Measurements from ENCODE around the gene DLX2.
A peak's percentile ranks its signal among the peaks of the same experiment; 100 is the strongest.

DLX2 gene

GRCh38 chr2:172083628-172084394, 18.9 kb downstream of the DLX2 start:
- Histone ChIP-seq H3K4me1 (ENCODE audit: control insufficient read depth, insufficient read depth, low read length) (peaks cover 12% of the 10 kb centered on the region), H3K9me3 (ENCODE audit: control insufficient read depth, insufficient read depth, low read length) (no peaks in the 10 kb centered on the region), H3K9ac (ENCODE audit: low read depth, low read length) (no peak overlapping the region), H3K4me3 (ENCODE audit: low read depth, low read length) (peak overlapping the region; percentile 71), H3K36me3 (ENCODE audit: control insufficient read depth, insufficient read depth, low read length) (no peaks in the 10 kb centered on the region), H3K27me3 (ENCODE audit: control insufficient read depth, insufficient read depth, low read length) (peaks cover 98% of the 10 kb centered on the region)

GRCh38 chr2:172082944-172083627, 19.6 kb downstream of the DLX2 start:
- H3K27me3 ChIP-seq (ENCODE audit: control insufficient read depth, insufficient read depth, low read length) = peaks cover 98% of the 10 kb centered on the region
- H3K9ac ChIP-seq (ENCODE audit: low read depth, low read length) = no peak overlapping the region
- H3K4me3 ChIP-seq (ENCODE audit: low read depth, low read length) = peak overlapping the region; percentile 9
- H3K9me3 ChIP-seq (ENCODE audit: control insufficient read depth, insufficient read depth, low read length) = no peaks in the 10 kb centered on the region
- H3K36me3 ChIP-seq (ENCODE audit: control insufficient read depth, insufficient read depth, low read length) = no peaks in the 10 kb centered on the region
- H3K4me1 ChIP-seq (ENCODE audit: control insufficient read depth, insufficient read depth, low read length) = peaks cover 12% of the 10 kb centered on the region

- H3K9me3 ChIP-seq (ENCODE audit: control insufficient read depth, insufficient read depth, low read length) = no peaks in the 10 kb centered on the region
- H3K4me1 ChIP-seq (ENCODE audit: control insufficient read depth, insufficient read depth, low read length) = peaks cover 9% of the 10 kb centered on the region
- peak overlapping the region; percentile 9 for H3K4me3 ChIP-seq (ENCODE audit: low read depth, low read length)
- H3K27me3 ChIP-seq (ENCODE audit: control insufficient read depth, insufficient read depth, low read length) = peaks cover 98% of the 10 kb centered on the region
- H3K36me3 ChIP-seq (ENCODE audit: control insufficient read depth, insufficient read depth, low read length) = no peaks in the 10 kb centered on the region
- no peak overlapping the region for H3K9ac ChIP-seq (ENCODE audit: low read depth, low read length)
These were observed 20.4 kb downstream of the DLX2 start for GRCh38 chr2:172082105-172082943.

DNA sequence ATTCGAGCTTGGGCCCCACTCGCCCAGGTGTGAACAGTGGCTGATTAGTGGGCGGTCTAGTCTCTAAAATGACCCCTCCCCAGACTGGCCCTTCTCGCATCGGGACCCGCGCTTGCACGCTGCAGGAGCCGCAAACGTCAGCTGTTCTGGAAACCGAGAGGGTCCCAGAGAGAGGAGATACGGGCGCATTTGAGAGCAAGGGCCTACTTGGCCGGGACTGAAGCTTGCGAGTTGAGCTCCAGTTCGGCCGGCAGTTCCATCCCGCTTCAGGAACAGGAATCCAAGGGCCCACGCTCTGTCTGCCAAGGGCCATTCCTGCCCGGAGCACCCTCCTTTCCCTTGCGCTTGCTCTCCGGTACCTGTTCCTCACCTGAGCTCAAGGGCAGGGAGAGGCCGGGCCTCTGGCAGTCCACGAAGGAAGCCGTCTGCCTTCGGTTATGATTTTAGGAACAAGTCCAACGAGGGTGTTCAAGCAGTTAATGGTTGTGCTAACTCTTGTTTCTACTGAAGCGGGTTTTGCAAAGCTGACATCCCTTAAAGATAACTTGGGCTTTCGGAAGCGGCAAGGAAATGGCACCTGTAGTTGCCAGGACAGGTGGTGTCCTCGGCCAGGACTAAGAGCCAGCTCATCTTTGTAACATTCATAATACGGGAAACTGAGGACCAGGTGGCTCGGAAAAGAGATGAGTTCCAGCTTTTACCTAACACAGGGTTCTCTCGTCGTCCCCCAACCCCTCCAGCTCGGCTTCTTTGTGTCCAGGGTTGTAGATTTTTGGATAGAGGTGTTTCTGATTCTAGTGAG, 21.3 kb downstream of the DLX2 start:
- Histone ChIP-seq H3K4me1 (ENCODE audit: control insufficient read depth, insufficient read depth, low read length) (peaks cover 9% of the 10 kb centered on the region), H3K36me3 (ENCODE audit: control insufficient read depth, insufficient read depth, low read length) (no peaks in the 10 kb centered on the region), H3K27me3 (ENCODE audit: control insufficient read depth, insufficient read depth, low read length) (peaks cover 98% of the 10 kb centered on the region), H3K9ac (ENCODE audit: low read depth, low read length) (no peak overlapping the region), H3K4me3 (ENCODE audit: low read depth, low read length) (peak overlapping the region; percentile 20), H3K9me3 (ENCODE audit: control insufficient read depth, insufficient read depth, low read length) (no peaks in the 10 kb centered on the region)

GRCh38 chr2:172080641-172081220, 22.0 kb downstream of the DLX2 start:
- no peaks in the 10 kb centered on the region for H3K36me3 ChIP-seq (ENCODE audit: control insufficient read depth, insufficient read depth, low read length)
- H3K4me1 ChIP-seq (ENCODE audit: control insufficient read depth, insufficient read depth, low read length) = peaks cover 9% of the 10 kb centered on the region
- H3K4me3 ChIP-seq (ENCODE audit: low read depth, low read length) = peak overlapping the region; percentile 20
- peaks cover 94% of the 10 kb centered on the region for H3K27me3 ChIP-seq (ENCODE audit: control insufficient read depth, insufficient read depth, low read length)
- H3K9ac ChIP-seq (ENCODE audit: low read depth, low read length) = no peak overlapping the region
- no peaks in the 10 kb centered on the region for H3K9me3 ChIP-seq (ENCODE audit: control insufficient read depth, insufficient read depth, low read length)

- peak overlapping the region; percentile 20 for H3K4me3 ChIP-seq (ENCODE audit: low read depth, low read length)
- H3K36me3 ChIP-seq (ENCODE audit: control insufficient read depth, insufficient read depth, low read length) = no peaks in the 10 kb centered on the region
- no peak overlapping the region for H3K9ac ChIP-seq (ENCODE audit: low read depth, low read length)
- peaks cover 91% of the 10 kb centered on the region for H3K27me3 ChIP-seq (ENCODE audit: control insufficient read depth, insufficient read depth, low read length)
- no peaks in the 10 kb centered on the region for H3K9me3 ChIP-seq (ENCODE audit: control insufficient read depth, insufficient read depth, low read length)
- H3K4me1 ChIP-seq (ENCODE audit: control insufficient read depth, insufficient read depth, low read length) = peaks cover 9% of the 10 kb centered on the region
These were observed 22.7 kb downstream of the DLX2 start for GRCh38 chr2:172079838-172080640.

- H3K27me3 ChIP-seq (ENCODE audit: control insufficient read depth, insufficient read depth, low read length) = peaks cover 85% of the 10 kb centered on the region
These were observed 23.3 kb downstream of the DLX2 start for GRCh38 chr2:172079416-172079815.

DNA sequence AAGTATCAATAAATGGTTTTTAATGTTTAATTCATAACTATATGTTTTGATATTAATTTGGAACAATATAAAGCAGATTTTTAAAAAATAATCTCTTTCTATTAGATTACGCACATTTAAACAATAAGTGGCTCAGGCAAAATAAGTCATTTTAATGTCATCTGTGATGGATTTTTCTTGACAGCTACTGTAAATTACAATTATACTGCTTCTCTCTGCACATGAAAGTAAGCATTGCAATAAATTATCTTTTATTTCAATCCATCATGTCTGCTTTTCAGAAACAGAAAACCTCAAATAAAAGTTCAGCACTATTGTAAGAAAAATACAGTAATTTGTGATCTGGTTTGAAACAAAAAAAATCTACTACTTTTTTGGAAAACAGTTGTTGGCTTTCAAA, 28.4 kb downstream of the DLX2 start:
- no peaks in the 10 kb centered on the region for H3K36me3 ChIP-seq (ENCODE audit: control insufficient read depth, insufficient read depth, low read length)
- no peaks in the 10 kb centered on the region for H3K4me1 ChIP-seq (ENCODE audit: control insufficient read depth, insufficient read depth, low read length)
- H3K4me3 ChIP-seq (ENCODE audit: low read depth, low read length) = no peak overlapping the region
- H3K9me3 ChIP-seq (ENCODE audit: control insufficient read depth, insufficient read depth, low read length) = no peaks in the 10 kb centered on the region
- no peak overlapping the region for H3K9ac ChIP-seq (ENCODE audit: low read depth, low read length)
- H3K27me3 ChIP-seq (ENCODE audit: control insufficient read depth, insufficient read depth, low read length) = peaks cover 33% of the 10 kb centered on the region

More at GRCh38 chr2:172079416-172079815, 23.3 kb downstream of the DLX2 start:
- H3K4me3 ChIP-seq (ENCODE audit: low read depth, low read length) = no peak overlapping the region
- peaks cover 9% of the 10 kb centered on the region for H3K4me1 ChIP-seq (ENCODE audit: control insufficient read depth, insufficient read depth, low read length)
- H3K36me3 ChIP-seq (ENCODE audit: control insufficient read depth, insufficient read depth, low read length) = no peaks in the 10 kb centered on the region
- H3K9ac ChIP-seq (ENCODE audit: low read depth, low read length) = no peak overlapping the region
- H3K9me3 ChIP-seq (ENCODE audit: control insufficient read depth, insufficient read depth, low read length) = no peaks in the 10 kb centered on the region

DNA sequence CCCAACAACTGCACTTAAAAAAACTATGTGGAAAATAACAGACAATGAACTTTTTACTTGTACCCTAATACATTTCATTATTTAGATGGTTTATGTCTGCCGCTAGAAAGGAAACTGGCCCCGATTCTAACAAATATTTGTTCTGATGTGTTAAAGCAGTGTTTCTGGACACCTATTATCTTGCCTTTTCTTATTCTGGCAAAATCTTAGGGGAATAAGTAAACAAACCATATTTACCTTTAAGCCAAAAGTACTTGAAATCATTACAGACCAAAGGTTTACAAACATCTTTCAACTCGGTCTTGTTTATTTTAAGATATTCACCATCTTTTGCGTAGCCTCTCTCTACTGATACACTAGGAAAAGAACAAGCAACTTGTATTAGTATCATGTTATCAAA, 29.2 kb downstream of the DLX2 start:
- Histone ChIP-seq H3K36me3 (ENCODE audit: control insufficient read depth, insufficient read depth, low read length) (no peaks in the 10 kb centered on the region), H3K9ac (ENCODE audit: low read depth, low read length) (no peak overlapping the region), H3K9me3 (ENCODE audit: control insufficient read depth, insufficient read depth, low read length) (no peaks in the 10 kb centered on the region), H3K4me1 (ENCODE audit: control insufficient read depth, insufficient read depth, low read length) (no peaks in the 10 kb centered on the region), H3K4me3 (ENCODE audit: low read depth, low read length) (no peak overlapping the region), H3K27me3 (ENCODE audit: control insufficient read depth, insufficient read depth, low read length) (peaks cover 26% of the 10 kb centered on the region)

- H3K4me3 ChIP-seq (ENCODE audit: low read depth, low read length) = no peak overlapping the region
- no peaks in the 10 kb centered on the region for H3K9me3 ChIP-seq (ENCODE audit: control insufficient read depth, insufficient read depth, low read length)
- no peak overlapping the region for H3K9ac ChIP-seq (ENCODE audit: low read depth, low read length)
- peaks cover 18% of the 10 kb centered on the region for H3K27me3 ChIP-seq (ENCODE audit: control insufficient read depth, insufficient read depth, low read length)
- H3K4me1 ChIP-seq (ENCODE audit: control insufficient read depth, insufficient read depth, low read length) = no peaks in the 10 kb centered on the region
- H3K36me3 ChIP-seq (ENCODE audit: control insufficient read depth, insufficient read depth, low read length) = no peaks in the 10 kb centered on the region
These were observed 30.0 kb downstream of the DLX2 start for GRCh38 chr2:172072706-172073105.
